Breast epithelium (tissue), 4 donors: Measurements from ENCODE around the gene ABR. TPM values are rescaled to one million over a fixed set of nuclear protein-coding genes. Genes with fewer than 3 reads are reported as not detected.

Experiments
- DNase-seq, 2 donors: peaks; one replicate each; pipeline ENCODE4 v3.0.0-alpha.2; 2019; ENCODE audit warnings: low spot score in 2 of 2
- H3K27ac ChIP-seq, 2 donors: fragments of 200-600 bp; sonication (generic) in 1 of 2; one replicate each; pipeline ENCODE4 v1.5.1; 2016 to 2019; ENCODE audit warnings: mild to moderate bottlenecking in 1 of 2
- H3K27me3 ChIP-seq, 2 donors: fragments of 200-600 bp; sonication (generic) in 1 of 2; one replicate each; pipeline versions ENCODE4 v1.5.1 to v1.6.0; 2017 to 2019; ENCODE audit warnings: control low read depth in 1 of 2, mild to moderate bottlenecking in 1 of 2
- H3K36me3 ChIP-seq: fragments of 200-600 bp; one replicate; pipeline ENCODE4 v1.5.1; 2019
- H3K4me1 ChIP-seq, 2 donors: fragments of 200-600 bp; sonication (generic); one replicate each; pipeline ENCODE4 v1.5.1; 2016 to 2019; ENCODE audit warnings: control low read depth in 1 of 2
- H3K4me3 ChIP-seq, 3 donors: fragments of 200-600 bp; sonication (generic); 1 replicate in 2 of 3; 2 replicates in 1 of 3; pipeline ENCODE4 v1.5.1; 2016 to 2019; ENCODE audit warnings: mild to moderate bottlenecking in 3 of 3, moderate library complexity in 2 of 3
- H3K9me3 ChIP-seq, 2 donors: fragments of 200-600 bp; sonication (generic) in 1 of 2; one replicate each; pipeline ENCODE4 v1.5.1; 2016 to 2019; ENCODE audit warnings: control low read depth in 1 of 2
- CTCF ChIP-seq, 3 donors: fragments of 450-650 bp; IDR thresholded peaks; one replicate each; pipeline ENCODE4 v1.5.1; 2016 to 2017; ENCODE audit warnings: antibody characterized with exemption in 3 of 3, mild to moderate bottlenecking in 3 of 3, moderate library complexity in 3 of 3
- POLR2A ChIP-seq: fragments of 450-650 bp; IDR thresholded peaks from one replicate; pipeline ENCODE4 v1.6.1; 2016; ENCODE audit warnings: antibody characterized with exemption, mild to moderate bottlenecking, moderate library complexity
- POLR2AphosphoS5 ChIP-seq, 3 donors: sonication (generic); formaldehyde crosslinking; IDR thresholded peaks; one replicate each; pipeline ENCODE4 v1.6.1; 2017; ENCODE audit warnings: antibody characterized with exemption in 3 of 3
- intact Hi-C: fragments of 100-400 bp; cut with DNase I; formaldehyde crosslinking; loops from one replicate; pipeline ENCODE4 v1.15.1; 2023; ENCODE audit warnings: low total_unique reads
- total RNA-seq, 3 donors: library from RNA; depleted of rRNA; stranded (reverse); fragments of >200 nt; gene quantifications; one replicate each; pipeline ENCODE4 v1.1.0, GENCODE V29; 2016

The ABR gene
- total RNA-seq, 3 donors from 2014 or later: 63.5 to 77.0 (median 75.0) TPM

GRCh38 chr17:1126801-1127550, 52.8 kb downstream of the ABR start:
- Histone ChIP-seq H3K27me3 (no peaks in the 10 kb centered on the region), H3K36me3 (no peaks in the 10 kb centered on the region), H3K9me3 (no peaks in the 10 kb centered on the region), H3K4me3 (no peak overlapping the region), H3K4me1 (peaks cover 0 to 12% of the 10 kb centered on the region in 2 donors), H3K27ac (no peak overlapping the region)
- TF ChIP-seq POLR2AphosphoS5 (IDR thresholded peaks at IDR 0.05): no peak
- TF ChIP-seq CTCF (IDR thresholded peaks at IDR 0.05): no peak
- no peak for TF ChIP-seq POLR2A
- no peak for DNase-seq
- intact Hi-C loops: loop anchor here (10.0 kb wide), 1 partner anchor 58 kb away; no protein-coding TSS in a partner anchor

- H3K9me3 ChIP-seq: no peaks in the 10 kb centered on the region
- DNase-seq: no peak
- H3K4me1 ChIP-seq: peaks cover 0 to 12% of the 10 kb centered on the region in 2 donors
- no peaks in the 10 kb centered on the region for H3K27me3 ChIP-seq
- no peak overlapping the region for H3K27ac ChIP-seq
- H3K36me3 ChIP-seq: no peaks in the 10 kb centered on the region
- no peak for TF ChIP-seq POLR2AphosphoS5 (IDR thresholded peaks at IDR 0.05)
- TF ChIP-seq POLR2A: no peak
- no peak for TF ChIP-seq CTCF (IDR thresholded peaks at IDR 0.05)
- intact Hi-C loops: loop anchor here (10.0 kb wide), 1 partner anchor 58 kb away; no protein-coding TSS in a partner anchor
- H3K4me3 ChIP-seq: peak overlapping the region in 2 of 3 donors; percentile 28 to 48
Measured at GRCh38 chr17:1126250-1126797, 53.5 kb downstream of the ABR start.

- DNase-seq: no peak
- peaks cover 0 to 12% of the 10 kb centered on the region in 2 donors for H3K4me1 ChIP-seq
- peak overlapping the region in 2 of 3 donors; percentile 28 to 48 for H3K4me3 ChIP-seq
- intact Hi-C loops: loop anchor here (10.0 kb wide), 1 partner anchor 59 kb away; no protein-coding TSS in a partner anchor
- no peaks in the 10 kb centered on the region for H3K36me3 ChIP-seq
- H3K27me3 ChIP-seq: no peaks in the 10 kb centered on the region
- no peaks in the 10 kb centered on the region for H3K9me3 ChIP-seq
- TF ChIP-seq POLR2AphosphoS5 (IDR thresholded peaks at IDR 0.05) (no peak), POLR2A (no peak), CTCF (IDR thresholded peaks at IDR 0.05) (no peak)
- peak overlapping the region in 1 of 2 donors; percentile 7 for H3K27ac ChIP-seq
Measured at GRCh38 chr17:1125788-1126145, 54.0 kb downstream of the ABR start.

DNA sequence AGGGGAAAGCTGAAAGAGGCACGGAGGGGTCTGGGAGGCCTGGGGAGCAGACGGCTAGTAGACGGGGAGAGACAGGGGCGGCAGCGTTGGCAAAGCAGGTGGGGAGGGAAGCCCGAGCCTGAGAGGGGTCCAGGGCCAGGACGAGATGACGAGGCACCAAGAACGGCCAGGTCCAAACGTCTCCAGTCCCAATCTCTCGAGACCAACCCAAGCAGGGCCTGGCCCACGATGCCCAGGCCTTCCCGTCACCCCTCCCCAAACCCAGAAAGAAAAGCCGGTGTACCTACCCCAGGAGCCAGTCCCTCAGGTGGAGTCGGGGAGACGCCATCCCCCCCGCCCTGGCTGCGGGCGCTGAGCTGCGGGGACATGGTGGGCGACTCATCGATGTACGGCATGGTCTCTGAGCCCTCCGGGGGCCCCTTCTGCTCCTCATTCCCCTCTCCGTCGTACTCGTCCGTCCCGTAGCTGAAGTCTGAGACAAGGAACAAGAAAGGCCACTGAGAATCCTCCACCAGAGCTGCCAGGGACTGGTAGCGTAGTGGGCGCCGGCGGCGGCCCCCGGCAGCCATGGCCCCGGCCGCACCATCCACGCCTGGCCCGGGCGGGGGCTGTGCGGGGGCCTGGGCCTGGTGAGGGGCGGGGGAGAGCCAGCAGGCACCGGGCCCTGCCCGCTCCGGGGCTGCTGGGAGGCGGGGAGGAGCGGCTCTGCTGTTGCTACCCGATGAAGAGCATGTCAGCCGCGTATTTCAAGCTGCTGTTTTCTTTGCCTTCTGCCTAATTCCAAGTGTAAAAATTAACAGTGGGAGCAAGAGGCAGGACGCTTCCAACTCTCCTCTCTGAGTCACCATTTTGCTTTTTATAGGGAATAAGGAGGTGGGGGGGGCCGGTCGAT, 54.6 kb downstream of the ABR start:
- H3K4me1 ChIP-seq: peaks cover 0 to 12% of the 10 kb centered on the region in 2 donors
- peak overlapping the region in 1 of 3 donors; percentile 48 for H3K4me3 ChIP-seq
- no peaks in the 10 kb centered on the region for H3K27me3 ChIP-seq
- H3K36me3 ChIP-seq: no peaks in the 10 kb centered on the region
- DNase-seq: no peak
- intact Hi-C loops: loop anchor here (10.0 kb wide), 1 partner anchor 60 kb away; no protein-coding TSS in a partner anchor
- H3K9me3 ChIP-seq: no peaks in the 10 kb centered on the region
- TF ChIP-seq POLR2A (no peak), POLR2AphosphoS5 (IDR thresholded peaks at IDR 0.05) (no peak), CTCF (IDR thresholded peaks at IDR 0.05) (no peak)
- no peak overlapping the region for H3K27ac ChIP-seq
